ENCODE measurements around the gene ARHGAP18. TPM values are rescaled to one million over a fixed set of nuclear protein-coding genes. Genes with fewer than 3 reads are reported as not detected.

The ARHGAP18 gene
- total and polyA plus RNA-seq, 2 experiments from 2014 or later: 4.3 to 5.0 TPM

DNA sequence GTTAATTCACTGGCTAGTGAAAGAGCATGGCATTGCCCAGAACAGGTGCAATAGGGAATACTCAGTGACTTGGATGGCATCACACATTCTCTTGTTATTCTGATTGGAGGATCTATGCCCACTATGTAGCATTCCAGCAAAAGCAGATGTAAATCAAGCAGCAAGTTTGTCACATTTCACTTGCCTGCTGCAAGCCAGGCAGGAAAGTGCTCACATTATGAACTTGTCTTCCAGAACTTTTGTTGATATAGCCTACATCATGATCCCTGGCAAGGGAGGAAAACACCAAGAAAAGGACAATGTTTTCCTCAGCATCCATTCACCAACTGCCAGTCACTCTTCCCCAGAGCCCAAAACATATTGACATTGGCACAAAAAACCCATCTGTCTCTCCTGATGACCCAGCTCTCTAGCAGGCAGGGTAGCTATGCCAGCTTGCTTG is 77.8 kb downstream of the ARHGAP18 start:
- H3K27me3 Mint-ChIP-seq (ENCODE audit: insufficient read depth, low read depth, poor library complexity): no peaks in the 10 kb centered on the region

More for the DNA sequence above, 77.8 kb downstream of the ARHGAP18 start:
- Histone ChIP-seq H3K4me1 (ENCODE audit: insufficient read depth) (no peaks in the 10 kb centered on the region), H3K4me2 (no peak overlapping the region), H3K4me3 (no peak overlapping the region), H3K27me3 (ENCODE audit: insufficient read depth) (no peaks in the 10 kb centered on the region), H3K36me3 (ENCODE audit: insufficient read depth) (no peaks in the 10 kb centered on the region), H3K27ac (ENCODE audit: low read depth) (no peak overlapping the region), H4K20me1 (replicated peaks; ENCODE audit: insufficient read depth) (no peaks in the 10 kb centered on the region), H3K79me2 (replicated peaks; ENCODE audit: insufficient read depth) (no peaks in the 10 kb centered on the region), H3F3A (replicated peaks; ENCODE audit: low read depth) (no peaks in the 10 kb centered on the region), H3K9me2 (ENCODE audit: insufficient read depth) (no peaks in the 10 kb centered on the region), H2AFZ (no peak overlapping the region)
- H3K27ac Mint-ChIP-seq: no peak overlapping the region
- H3K4me3 Mint-ChIP-seq: no peak overlapping the region
- 0 out of 3 replicates have a peak, but pooled peaks cover 5% of the 10 kb centered on the region for H3K4me1 Mint-ChIP-seq
- no peaks in the 10 kb centered on the region for H3K36me3 Mint-ChIP-seq (ENCODE audit: low read depth)
- no peak for DNase-seq (ENCODE audit: low spot score)
- H3K9me3 Mint-ChIP-seq: no peaks in the 10 kb centered on the region
- no peak for TF ChIP-seq EZH2phosphoT487 (IDR thresholded peaks at IDR 0.05; ENCODE audit: unreplicated experiment)
- TF ChIP-seq ZNF331 (CRISPR knock-in tag; IDR thresholded peaks at IDR 0.05; ENCODE audit: low read depth): no peak
- TF ChIP-seq, protein P1, sequence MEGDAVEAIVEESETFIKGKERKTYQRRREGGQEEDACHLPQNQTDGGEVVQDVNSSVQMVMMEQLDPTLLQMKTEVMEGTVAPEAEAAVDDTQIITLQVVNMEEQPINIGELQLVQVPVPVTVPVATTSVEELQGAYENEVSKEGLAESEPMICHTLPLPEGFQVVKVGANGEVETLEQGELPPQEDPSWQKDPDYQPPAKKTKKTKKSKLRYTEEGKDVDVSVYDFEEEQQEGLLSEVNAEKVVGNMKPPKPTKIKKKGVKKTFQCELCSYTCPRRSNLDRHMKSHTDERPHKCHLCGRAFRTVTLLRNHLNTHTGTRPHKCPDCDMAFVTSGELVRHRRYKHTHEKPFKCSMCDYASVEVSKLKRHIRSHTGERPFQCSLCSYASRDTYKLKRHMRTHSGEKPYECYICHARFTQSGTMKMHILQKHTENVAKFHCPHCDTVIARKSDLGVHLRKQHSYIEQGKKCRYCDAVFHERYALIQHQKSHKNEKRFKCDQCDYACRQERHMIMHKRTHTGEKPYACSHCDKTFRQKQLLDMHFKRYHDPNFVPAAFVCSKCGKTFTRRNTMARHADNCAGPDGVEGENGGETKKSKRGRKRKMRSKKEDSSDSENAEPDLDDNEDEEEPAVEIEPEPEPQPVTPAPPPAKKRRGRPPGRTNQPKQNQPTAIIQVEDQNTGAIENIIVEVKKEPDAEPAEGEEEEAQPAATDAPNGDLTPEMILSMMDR (conservative IDR thresholded peaks at IDR 0.05; ENCODE audit: low read depth in 2 of 2): no peak
- TF ChIP-seq REST (IDR thresholded peaks at IDR 0.05; ENCODE audit: unreplicated experiment): no peak
- TF ChIP-seq POLR2AphosphoS5 (IDR thresholded peaks at IDR 0.05; ENCODE audit: low read depth): no peak
- TF ChIP-seq CREB1 (CRISPR knock-in tag; IDR thresholded peaks at IDR 0.05; ENCODE audit: low read depth): no peak
- TF ChIP-seq EZH2 (IDR thresholded peaks at IDR 0.05; ENCODE audit: low read depth, unreplicated experiment): no peak
- TF ChIP-seq, protein P2, sequence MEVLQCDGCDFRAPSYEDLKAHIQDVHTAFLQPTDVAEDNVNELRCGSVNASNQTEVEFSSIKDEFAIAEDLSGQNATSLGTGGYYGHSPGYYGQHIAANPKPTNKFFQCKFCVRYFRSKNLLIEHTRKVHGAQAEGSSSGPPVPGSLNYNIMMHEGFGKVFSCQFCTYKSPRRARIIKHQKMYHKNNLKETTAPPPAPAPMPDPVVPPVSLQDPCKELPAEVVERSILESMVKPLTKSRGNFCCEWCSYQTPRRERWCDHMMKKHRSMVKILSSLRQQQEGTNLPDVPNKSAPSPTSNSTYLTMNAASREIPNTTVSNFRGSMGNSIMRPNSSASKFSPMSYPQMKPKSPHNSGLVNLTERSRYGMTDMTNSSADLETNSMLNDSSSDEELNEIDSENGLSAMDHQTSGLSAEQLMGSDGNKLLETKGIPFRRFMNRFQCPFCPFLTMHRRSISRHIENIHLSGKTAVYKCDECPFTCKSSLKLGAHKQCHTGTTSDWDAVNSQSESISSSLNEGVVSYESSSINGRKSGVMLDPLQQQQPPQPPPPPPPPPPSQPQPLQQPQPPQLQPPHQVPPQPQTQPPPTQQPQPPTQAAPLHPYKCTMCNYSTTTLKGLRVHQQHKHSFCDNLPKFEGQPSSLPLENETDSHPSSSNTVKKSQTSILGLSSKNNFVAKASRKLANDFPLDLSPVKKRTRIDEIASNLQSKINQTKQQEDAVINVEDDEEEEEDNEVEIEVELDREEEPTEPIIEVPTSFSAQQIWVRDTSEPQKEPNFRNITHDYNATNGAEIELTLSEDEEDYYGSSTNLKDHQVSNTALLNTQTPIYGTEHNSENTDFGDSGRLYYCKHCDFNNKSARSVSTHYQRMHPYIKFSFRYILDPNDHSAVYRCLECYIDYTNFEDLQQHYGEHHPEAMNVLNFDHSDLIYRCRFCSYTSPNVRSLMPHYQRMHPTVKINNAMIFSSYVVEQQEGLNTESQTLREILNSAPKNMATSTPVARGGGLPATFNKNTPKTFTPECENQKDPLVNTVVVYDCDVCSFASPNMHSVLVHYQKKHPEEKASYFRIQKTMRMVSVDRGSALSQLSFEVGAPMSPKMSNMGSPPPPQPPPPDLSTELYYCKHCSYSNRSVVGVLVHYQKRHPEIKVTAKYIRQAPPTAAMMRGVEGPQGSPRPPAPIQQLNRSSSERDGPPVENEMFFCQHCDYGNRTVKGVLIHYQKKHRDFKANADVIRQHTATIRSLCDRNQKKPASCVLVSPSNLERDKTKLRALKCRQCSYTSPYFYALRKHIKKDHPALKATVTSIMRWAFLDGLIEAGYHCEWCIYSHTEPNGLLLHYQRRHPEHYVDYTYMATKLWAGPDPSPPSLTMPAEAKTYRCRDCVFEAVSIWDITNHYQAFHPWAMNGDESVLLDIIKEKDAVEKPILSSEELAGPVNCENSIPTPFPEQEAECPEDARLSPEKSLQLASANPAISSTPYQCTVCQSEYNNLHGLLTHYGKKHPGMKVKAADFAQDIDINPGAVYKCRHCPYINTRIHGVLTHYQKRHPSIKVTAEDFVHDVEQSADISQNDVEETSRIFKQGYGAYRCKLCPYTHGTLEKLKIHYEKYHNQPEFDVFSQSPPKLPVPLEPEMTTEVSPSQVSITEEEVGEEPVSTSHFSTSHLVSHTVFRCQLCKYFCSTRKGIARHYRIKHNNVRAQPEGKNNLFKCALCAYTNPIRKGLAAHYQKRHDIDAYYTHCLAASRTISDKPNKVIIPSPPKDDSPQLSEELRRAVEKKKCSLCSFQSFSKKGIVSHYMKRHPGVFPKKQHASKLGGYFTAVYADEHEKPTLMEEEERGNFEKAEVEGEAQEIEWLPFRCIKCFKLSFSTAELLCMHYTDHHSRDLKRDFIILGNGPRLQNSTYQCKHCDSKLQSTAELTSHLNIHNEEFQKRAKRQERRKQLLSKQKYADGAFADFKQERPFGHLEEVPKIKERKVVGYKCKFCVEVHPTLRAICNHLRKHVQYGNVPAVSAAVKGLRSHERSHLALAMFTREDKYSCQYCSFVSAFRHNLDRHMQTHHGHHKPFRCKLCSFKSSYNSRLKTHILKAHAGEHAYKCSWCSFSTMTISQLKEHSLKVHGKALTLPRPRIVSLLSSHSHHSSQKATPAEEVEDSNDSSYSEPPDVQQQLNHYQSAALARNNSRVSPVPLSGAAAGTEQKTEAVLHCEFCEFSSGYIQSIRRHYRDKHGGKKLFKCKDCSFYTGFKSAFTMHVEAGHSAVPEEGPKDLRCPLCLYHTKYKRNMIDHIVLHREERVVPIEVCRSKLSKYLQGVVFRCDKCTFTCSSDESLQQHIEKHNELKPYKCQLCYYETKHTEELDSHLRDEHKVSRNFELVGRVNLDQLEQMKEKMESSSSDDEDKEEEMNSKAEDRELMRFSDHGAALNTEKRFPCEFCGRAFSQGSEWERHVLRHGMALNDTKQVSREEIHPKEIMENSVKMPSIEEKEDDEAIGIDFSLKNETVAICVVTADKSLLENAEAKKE (CRISPR knock-in tag; IDR thresholded peaks at IDR 0.05): no peak
- no peak for TF ChIP-seq ZNF114 (CRISPR knock-in tag; IDR thresholded peaks at IDR 0.05)
- no peak for TF ChIP-seq ETS1 (IDR thresholded peaks at IDR 0.05)
- no peak for TF ChIP-seq NANOG (IDR thresholded peaks at IDR 0.05; ENCODE audit: borderline replicate concordance)
- no peak for ATAC-seq
